Neural cell (in vitro differentiated cells): Measurements from ENCODE around the gene IDNK.

Experiments used
- EP300 ChIP-seq: fragments of 450-650 bp; conservative IDR thresholded peaks from 2 replicates; pipeline ENCODE4 v1.6.1; 2014; ENCODE audit warnings: antibody characterized with exemption, mild to moderate bottlenecking, moderate library complexity; ENCODE audit not compliant: poor library complexity, severe bottlenecking
- EZH2 ChIP-seq: fragments of 200-600, 300-800 bp; shearing (Covaris generic), sonication (generic); IDR thresholded peaks from 2 replicates; pipeline ENCODE4 v1.6.1; 2014; ENCODE audit warnings: antibody characterized with exemption, low read length, borderline replicate concordance, mild to moderate bottlenecking; ENCODE audit not compliant: insufficient read depth, poor library complexity, severe bottlenecking
- MXI1 ChIP-seq: fragments of 450-650 bp; conservative IDR thresholded peaks from 2 replicates; pipeline ENCODE4 v1.6.1; 2014; ENCODE audit warnings: antibody characterized with exemption, mild to moderate bottlenecking; ENCODE audit not compliant: poor library complexity, severe bottlenecking
- POLR2AphosphoS5 ChIP-seq: IDR thresholded peaks from 2 replicates; pipeline ENCODE4 v1.6.1; 2012
- RAD21 ChIP-seq: fragments of 450-650 bp; conservative IDR thresholded peaks from 2 replicates; pipeline ENCODE4 v1.6.1; 2014; ENCODE audit warnings: antibody characterized with exemption, mild to moderate bottlenecking, moderate library complexity
- REST ChIP-seq: IDR thresholded peaks from 2 replicates; pipeline ENCODE4 v1.6.1; 2012; ENCODE audit warnings: borderline replicate concordance
- SMC3 ChIP-seq: fragments of 450-650 bp; conservative IDR thresholded peaks from 2 replicates; pipeline ENCODE4 v1.6.1; 2014; ENCODE audit warnings: antibody characterized with exemption, mild to moderate bottlenecking, moderate library complexity; ENCODE audit not compliant: poor library complexity
- TAF1 ChIP-seq: IDR thresholded peaks from 2 replicates; pipeline ENCODE4 v1.6.1; 2012; ENCODE audit warnings: low read depth
- TF ChIP-seq, protein P1 (sequence below): fragments of 450-650 bp; IDR thresholded peaks from 2 replicates; pipeline ENCODE4 v1.5.1; 2014; ENCODE audit warnings: antibody characterized with exemption, mild to moderate bottlenecking, moderate library complexity; ENCODE audit not compliant: poor library complexity, severe bottlenecking

- TF ChIP-seq, protein P1, sequence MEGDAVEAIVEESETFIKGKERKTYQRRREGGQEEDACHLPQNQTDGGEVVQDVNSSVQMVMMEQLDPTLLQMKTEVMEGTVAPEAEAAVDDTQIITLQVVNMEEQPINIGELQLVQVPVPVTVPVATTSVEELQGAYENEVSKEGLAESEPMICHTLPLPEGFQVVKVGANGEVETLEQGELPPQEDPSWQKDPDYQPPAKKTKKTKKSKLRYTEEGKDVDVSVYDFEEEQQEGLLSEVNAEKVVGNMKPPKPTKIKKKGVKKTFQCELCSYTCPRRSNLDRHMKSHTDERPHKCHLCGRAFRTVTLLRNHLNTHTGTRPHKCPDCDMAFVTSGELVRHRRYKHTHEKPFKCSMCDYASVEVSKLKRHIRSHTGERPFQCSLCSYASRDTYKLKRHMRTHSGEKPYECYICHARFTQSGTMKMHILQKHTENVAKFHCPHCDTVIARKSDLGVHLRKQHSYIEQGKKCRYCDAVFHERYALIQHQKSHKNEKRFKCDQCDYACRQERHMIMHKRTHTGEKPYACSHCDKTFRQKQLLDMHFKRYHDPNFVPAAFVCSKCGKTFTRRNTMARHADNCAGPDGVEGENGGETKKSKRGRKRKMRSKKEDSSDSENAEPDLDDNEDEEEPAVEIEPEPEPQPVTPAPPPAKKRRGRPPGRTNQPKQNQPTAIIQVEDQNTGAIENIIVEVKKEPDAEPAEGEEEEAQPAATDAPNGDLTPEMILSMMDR, result no peak
- TF ChIP-seq EZH2 (no peak), REST (no peak), POLR2AphosphoS5 (no peak), TAF1 (no peak), RAD21 (no peak), EP300 (no peak), SMC3 (no peak), MXI1 (no peak)
Measured at GRCh38 chr9:83671451-83671850, 48.5 kb downstream of the IDNK start.
